ENCODE data around the gene RELN. TPM values are rescaled to one million over a fixed set of nuclear protein-coding genes. Genes with fewer than 3 reads are reported as not detected.

The RELN gene
- total and polyA plus RNA-seq, 5 donors = 1.1 to 4.1 (median 1.4) TPM

GRCh38 chr7:103941976-103942375 lies 47.5 kb downstream of the RELN start:
- no peak overlapping the region for H3K27ac ChIP-seq (ENCODE audit: low read length)
- intact Hi-C loops (cut with DNase I) = loop anchor here in 1 of 4 donors (10.0 kb wide), 1 partner anchor 413 kb away; no protein-coding TSS in a partner anchor
- H3K27me3 ChIP-seq (ENCODE audit: control insufficient read depth, insufficient read depth) = no peaks in the 10 kb centered on the region
- 89% methylated on average over 3 of the region's 3 CpGs for WGBS
- ATAC-seq (no peak), DNase-seq (no peak)
- no peaks in the 10 kb centered on the region for H3K4me1 ChIP-seq (ENCODE audit: control insufficient read depth, insufficient read depth, low read length)
- no peak overlapping the region for H3K4me3 ChIP-seq (ENCODE audit: low read length)
- no peaks in the 10 kb centered on the region for H3K9me3 ChIP-seq (ENCODE audit: control insufficient read depth, low read length)

GRCh38 chr7:103940382-103941268 lies 48.8 kb downstream of the RELN start:
- Histone ChIP-seq H3K4me3 (ENCODE audit: low read length) (no peak overlapping the region), H3K27ac (ENCODE audit: low read length) (no peak overlapping the region), H3K9me3 (ENCODE audit: control insufficient read depth, low read length) (no peaks in the 10 kb centered on the region), H3K4me1 (ENCODE audit: control insufficient read depth, insufficient read depth, low read length) (no peaks in the 10 kb centered on the region), H3K27me3 (ENCODE audit: control insufficient read depth, insufficient read depth) (no peaks in the 10 kb centered on the region)
- no peak for ATAC-seq
- intact Hi-C loops (cut with DNase I) = loop anchor here in 1 of 4 donors (10.0 kb wide), 1 partner anchor 414 kb away; no protein-coding TSS in a partner anchor
- WGBS = 68% methylated on average over 6 of the region's 6 CpGs
- DNase-seq = no peak

DNA sequence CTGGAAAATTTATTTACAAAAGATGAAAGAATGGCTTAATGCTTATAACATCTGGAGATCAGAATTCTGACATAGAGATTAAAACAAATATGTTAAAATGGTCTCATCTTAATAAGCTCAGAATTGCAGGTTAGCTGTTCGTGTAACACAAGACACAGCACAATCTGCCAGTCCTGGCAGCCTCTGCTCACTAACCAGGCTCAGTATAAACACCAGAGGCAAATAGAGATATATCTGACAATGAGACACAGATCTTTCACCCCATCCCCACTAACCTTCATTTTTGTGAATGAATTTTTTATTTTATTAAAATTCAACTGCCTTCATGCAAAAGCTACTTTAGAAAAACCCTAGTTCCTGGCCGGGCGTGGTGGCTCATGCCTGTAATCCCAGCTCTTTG lies 51.8 kb downstream of the RELN start:
- Histone ChIP-seq H3K4me1 (ENCODE audit: control insufficient read depth, insufficient read depth, low read length) (no peaks in the 10 kb centered on the region), H3K4me3 (ENCODE audit: low read length) (no peak overlapping the region), H3K27ac (ENCODE audit: low read length) (no peak overlapping the region), H3K27me3 (ENCODE audit: control insufficient read depth, insufficient read depth) (no peaks in the 10 kb centered on the region), H3K9me3 (ENCODE audit: control insufficient read depth, low read length) (no peaks in the 10 kb centered on the region)
- intact Hi-C loops (cut with DNase I) = no loop called here
- 79% methylated on average over 3 of the region's 3 CpGs for WGBS
- DNase-seq (no peak), ATAC-seq (no peak)

DNA sequence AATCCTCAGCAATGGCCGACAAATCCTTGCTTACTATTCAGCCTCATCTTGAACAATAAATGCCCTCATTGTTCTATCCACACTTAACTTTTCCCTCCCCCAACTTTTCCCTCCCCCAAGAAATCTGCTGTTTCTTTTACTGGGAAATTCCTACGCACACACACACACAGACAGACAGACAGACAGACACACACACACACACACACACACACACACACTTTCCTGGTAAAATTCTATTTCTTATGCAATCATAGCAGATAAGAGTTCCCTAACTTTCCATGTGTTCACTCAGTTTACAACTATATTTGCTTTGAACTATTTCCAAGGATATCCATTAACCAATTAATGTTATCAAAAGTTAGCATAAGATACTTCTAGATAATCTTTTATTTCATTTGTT lies 52.9 kb downstream of the RELN start:
- 61% methylated on average over 2 of the region's 2 CpGs for WGBS
- intact Hi-C loops (cut with DNase I) = no loop called here
- ATAC-seq = no peak

GRCh38 chr7:103934508-103934907 lies 55.0 kb downstream of the RELN start:
- intact Hi-C loops (cut with DNase I) = no loop called here
- Histone ChIP-seq H3K27ac (ENCODE audit: low read length) (no peak overlapping the region), H3K4me3 (ENCODE audit: low read length) (no peak overlapping the region), H3K9me3 (ENCODE audit: control insufficient read depth, low read length) (no peaks in the 10 kb centered on the region), H3K27me3 (ENCODE audit: control insufficient read depth, insufficient read depth) (no peaks in the 10 kb centered on the region), H3K4me1 (ENCODE audit: control insufficient read depth, insufficient read depth, low read length) (no peaks in the 10 kb centered on the region)
- DNase-seq (no peak), ATAC-seq (no peak)
- 0% methylated on average over 1 of the region's 1 CpG for WGBS

More for the DNA sequence above, 52.9 kb downstream of the RELN start:
- no peak overlapping the region for H3K4me3 ChIP-seq (ENCODE audit: low read length)
- H3K27ac ChIP-seq (ENCODE audit: low read length) = no peak overlapping the region
- no peaks in the 10 kb centered on the region for H3K9me3 ChIP-seq (ENCODE audit: control insufficient read depth, low read length)
- DNase-seq = no peak
- H3K27me3 ChIP-seq (ENCODE audit: control insufficient read depth, insufficient read depth) = no peaks in the 10 kb centered on the region
- H3K4me1 ChIP-seq (ENCODE audit: control insufficient read depth, insufficient read depth, low read length) = no peaks in the 10 kb centered on the region

DNA sequence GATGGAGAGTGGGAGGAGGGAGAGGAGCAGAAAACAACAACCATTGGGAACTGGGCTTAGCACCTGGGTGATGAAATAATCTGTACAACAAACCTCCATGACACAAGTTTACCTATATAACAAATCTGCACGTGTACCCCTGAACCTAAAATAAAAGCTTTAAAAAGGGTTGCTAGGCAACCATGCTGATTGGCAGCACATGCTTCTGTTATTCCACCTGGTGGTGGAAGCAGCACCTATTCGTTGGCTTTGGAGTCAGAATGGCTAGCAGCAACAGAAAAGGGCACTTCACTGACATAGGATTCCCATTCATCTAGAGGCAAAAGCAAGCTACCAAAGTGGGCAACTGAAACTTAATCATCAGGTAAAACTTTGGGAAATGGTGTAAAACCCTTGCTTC lies 57.1 kb downstream of the RELN start:
- ATAC-seq (no peak), DNase-seq (no peak)
- 44% methylated on average over 2 of the region's 2 CpGs for WGBS
- no peak overlapping the region for H3K4me3 ChIP-seq (ENCODE audit: low read length)
- H3K27me3 ChIP-seq (ENCODE audit: control insufficient read depth, insufficient read depth) = no peaks in the 10 kb centered on the region
- H3K4me1 ChIP-seq (ENCODE audit: control insufficient read depth, insufficient read depth, low read length) = no peaks in the 10 kb centered on the region
- no peak overlapping the region for H3K27ac ChIP-seq (ENCODE audit: low read length)
- intact Hi-C loops (cut with DNase I) = no loop called here
- no peaks in the 10 kb centered on the region for H3K9me3 ChIP-seq (ENCODE audit: control insufficient read depth, low read length)

- 39% methylated on average over 1 of the region's 1 CpG for WGBS
- no peak for DNase-seq
- Histone ChIP-seq H3K4me3 (ENCODE audit: low read length) (no peak overlapping the region), H3K9me3 (ENCODE audit: control insufficient read depth, low read length) (no peaks in the 10 kb centered on the region), H3K27me3 (ENCODE audit: control insufficient read depth, insufficient read depth) (no peaks in the 10 kb centered on the region), H3K27ac (ENCODE audit: low read length) (no peak overlapping the region), H3K4me1 (ENCODE audit: control insufficient read depth, insufficient read depth, low read length) (no peaks in the 10 kb centered on the region)
- ATAC-seq = no peak
- intact Hi-C loops (cut with DNase I) = no loop called here
Observed at GRCh38 chr7:103929901-103930311, 59.6 kb downstream of the RELN start.

DNA sequence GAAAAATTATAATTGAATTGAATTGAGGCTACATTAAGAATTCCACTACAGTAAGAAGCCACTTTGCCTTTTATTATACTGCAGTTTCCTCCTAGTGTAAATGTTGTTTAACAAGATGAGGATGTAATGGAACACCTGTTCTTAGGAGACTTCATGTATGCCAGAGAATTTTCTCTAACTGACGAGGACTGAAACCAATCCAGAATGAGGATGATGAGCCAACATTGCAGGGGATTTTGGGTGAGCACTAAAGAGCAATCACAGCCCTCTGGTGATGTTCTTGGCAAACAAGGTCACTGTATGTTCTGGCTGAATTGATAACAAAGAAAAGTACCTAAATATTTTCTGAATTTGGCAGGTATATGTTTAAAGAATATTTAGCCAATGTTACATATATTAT lies 60.9 kb downstream of the RELN start:
- intact Hi-C loops (cut with DNase I) = no loop called here
- no peak overlapping the region for H3K27ac ChIP-seq (ENCODE audit: low read length)
- DNase-seq (no peak), ATAC-seq (no peak)
- WGBS = 38% methylated on average over 1 of the region's 1 CpG
- no peaks in the 10 kb centered on the region for H3K4me1 ChIP-seq (ENCODE audit: control insufficient read depth, insufficient read depth, low read length)
- H3K9me3 ChIP-seq (ENCODE audit: control insufficient read depth, low read length) = no peaks in the 10 kb centered on the region
- H3K27me3 ChIP-seq (ENCODE audit: control insufficient read depth, insufficient read depth) = no peaks in the 10 kb centered on the region
- H3K4me3 ChIP-seq (ENCODE audit: low read length) = no peak overlapping the region

DNA sequence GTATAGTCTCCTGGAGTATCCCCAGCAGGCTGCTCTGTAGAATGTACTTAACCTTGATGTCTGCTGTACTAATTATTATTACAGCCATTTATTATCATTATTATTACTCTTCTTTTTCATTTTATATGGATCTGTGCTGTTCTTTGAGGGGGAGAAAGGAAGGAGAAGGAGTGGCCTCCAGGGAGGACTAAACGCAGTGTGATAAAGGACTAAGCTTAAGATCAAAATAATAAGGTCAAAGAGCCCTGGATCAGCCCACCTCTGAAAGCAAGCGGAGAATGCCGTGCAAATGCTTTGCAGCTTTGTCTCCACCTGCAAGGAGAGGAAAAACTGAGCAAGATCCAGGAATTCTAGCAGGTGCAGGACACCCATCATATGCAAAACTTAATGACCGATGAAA lies 65.3 kb downstream of the RELN start:
- Histone ChIP-seq H3K9me3 (ENCODE audit: control insufficient read depth, low read length) (no peaks in the 10 kb centered on the region), H3K27ac (ENCODE audit: low read length) (no peak overlapping the region), H3K4me3 (ENCODE audit: low read length) (no peak overlapping the region), H3K27me3 (ENCODE audit: control insufficient read depth, insufficient read depth) (no peaks in the 10 kb centered on the region), H3K4me1 (ENCODE audit: control insufficient read depth, insufficient read depth, low read length) (no peaks in the 10 kb centered on the region)
- WGBS = 74% methylated on average over 4 of the region's 4 CpGs
- DNase-seq = no peak
- no peak for ATAC-seq
- intact Hi-C loops (cut with DNase I) = no loop called here

- WGBS = 42% methylated on average over 2 of the region's 2 CpGs
- Histone ChIP-seq H3K4me1 (ENCODE audit: control insufficient read depth, insufficient read depth, low read length) (no peaks in the 10 kb centered on the region), H3K4me3 (ENCODE audit: low read length) (no peak overlapping the region), H3K27ac (ENCODE audit: low read length) (no peak overlapping the region), H3K27me3 (ENCODE audit: control insufficient read depth, insufficient read depth) (no peaks in the 10 kb centered on the region), H3K9me3 (ENCODE audit: control insufficient read depth, low read length) (no peaks in the 10 kb centered on the region)
- ATAC-seq (no peak), DNase-seq (no peak)
- intact Hi-C loops (cut with DNase I) = no loop called here
Observed at GRCh38 chr7:103922407-103922806, 67.1 kb downstream of the RELN start.

DNA sequence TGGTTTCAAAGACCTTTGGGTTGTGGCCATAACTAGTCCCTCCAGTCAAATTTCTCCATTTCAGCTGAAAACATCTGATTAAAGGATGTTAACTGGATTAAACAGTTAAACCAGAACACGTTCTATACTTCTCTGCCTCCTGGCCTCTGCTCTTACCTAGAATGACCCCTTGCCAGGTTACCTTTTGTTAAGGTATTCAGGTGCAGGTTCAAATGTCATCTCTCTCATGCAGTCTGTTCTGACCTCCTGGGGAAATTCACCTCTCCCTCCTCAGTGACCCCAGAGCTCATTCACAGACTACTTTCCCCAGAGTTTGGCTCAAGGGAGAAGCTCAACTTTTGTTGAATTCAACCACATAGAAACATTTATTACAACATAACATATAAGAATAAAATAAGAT lies 67.8 kb downstream of the RELN start:
- WGBS = 70% methylated on average over 1 of the region's 1 CpG
- Histone ChIP-seq H3K27ac (ENCODE audit: low read length) (no peak overlapping the region), H3K4me1 (ENCODE audit: control insufficient read depth, insufficient read depth, low read length) (no peaks in the 10 kb centered on the region), H3K4me3 (ENCODE audit: low read length) (no peak overlapping the region), H3K9me3 (ENCODE audit: control insufficient read depth, low read length) (no peaks in the 10 kb centered on the region), H3K27me3 (ENCODE audit: control insufficient read depth, insufficient read depth) (no peaks in the 10 kb centered on the region)
- intact Hi-C loops (cut with DNase I) = no loop called here
- ATAC-seq (no peak), DNase-seq (no peak)
